Left colon (tissue), 2 donors: Measurements from ENCODE around the gene FBXO28. TPM values are rescaled to one million over a fixed set of nuclear protein-coding genes. Genes with fewer than 3 reads are reported as not detected.

Experiments used
- ATAC-seq: fragments of 200-7000 bp; cut with Tn5 transposase; one replicate; pipeline ENCODE4 v1.9.1; 2020; ENCODE audit warnings: mild to moderate bottlenecking, moderate library complexity
- DNase-seq, 2 donors: peaks; one replicate each; pipeline ENCODE4 v3.0.0-alpha.2; 2020
- intact Hi-C, 2 donors: fragments of 100-400 bp; cut with DNase I in 1 of 2; cut with micrococcal nuclease in 1 of 2; formaldehyde crosslinking; loops; one replicate each; pipeline versions ENCODE4 v1.11.2 to v1.14.0; 2022; cut with DNase I, micrococcal nuclease
- total RNA-seq, 2 donors: library from RNA; stranded (reverse); fragmentation: NEBNext Ultra II Directional; extraction: Animal tissue kit (Norgen Biotek cat#: 25700); gene quantifications; one replicate each; pipeline ENCODE4 v1.2.1, GENCODE V29; 2021
- donor health status: DM: no; HTN: no; CAD: no.
- donor health status: DM: yes; HTN: yes; CAD: no.

The FBXO28 gene
- total RNA-seq, 2 donors from 2014 or later: 33.2 to 34.0 TPM

- ATAC-seq (no peak), DNase-seq (no peak)
- intact Hi-C loops: no loop called here
These were observed 65.0 kb downstream of the FBXO28 start for GRCh38 chr1:224178894-224179293.

- ATAC-seq: no peak
These were observed 67.0 kb downstream of the FBXO28 start for GRCh38 chr1:224180783-224181452.

GRCh38 chr1:224181453-224181810 is 67.5 kb downstream of the FBXO28 start:
- intact Hi-C loops: no loop called here
- ATAC-seq (no peak), DNase-seq (no peak)

More at GRCh38 chr1:224180783-224181452, 67.0 kb downstream of the FBXO28 start:
- intact Hi-C loops: no loop called here
- DNase-seq: no peak

DNA sequence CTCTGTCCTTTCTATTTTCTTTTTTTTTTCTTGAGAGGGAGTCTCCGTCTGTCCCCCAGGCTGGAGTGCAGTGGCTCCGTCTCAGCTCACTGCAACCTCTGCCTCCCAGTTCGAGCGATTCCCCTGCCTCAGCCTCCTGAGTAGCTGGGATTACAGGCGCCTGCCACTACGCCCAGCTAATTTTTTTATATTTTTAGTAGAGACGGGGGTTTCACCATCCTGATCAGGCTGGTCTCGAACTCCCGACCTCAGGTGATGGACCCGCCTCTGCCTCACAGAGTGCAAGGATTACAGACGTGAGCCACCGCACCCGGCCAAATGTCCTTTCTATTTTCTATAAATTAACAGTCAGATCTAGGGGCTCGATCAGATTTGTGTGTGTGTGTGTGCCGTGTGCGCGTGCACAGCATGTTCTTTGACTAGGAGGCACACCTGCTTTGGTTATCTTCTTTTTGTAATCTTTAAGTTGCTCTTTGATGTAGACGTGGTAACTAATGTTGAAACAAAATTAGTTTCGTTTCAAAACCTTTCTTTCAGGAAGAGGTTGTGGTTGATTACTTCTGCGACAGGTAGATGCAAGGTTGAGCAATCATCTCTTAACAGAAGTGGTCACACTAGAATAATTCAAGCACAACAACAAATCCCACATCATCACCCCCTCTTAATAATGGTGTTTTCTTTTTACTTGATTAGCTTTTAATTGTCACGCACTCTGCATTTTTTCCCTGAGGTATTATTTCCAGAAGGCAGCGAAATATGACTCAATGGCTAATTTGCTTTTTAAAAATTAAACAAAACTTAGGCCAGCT is 68.3 kb downstream of the FBXO28 start:
- ATAC-seq (peak; percentile 43), DNase-seq (peak in 1 of 2 donors; percentile 41)
- intact Hi-C loops: no loop called here

- intact Hi-C loops: no loop called here
- ATAC-seq: peak; percentile 94
These were observed 69.1 kb downstream of the FBXO28 start, which contains the start of gene DEGS1 for GRCh38 chr1:224182866-224183590. TSS of gene DEGS1 (plus strand) at chr1:224183240. CDS start at chr1:224183337, 97 bp downstream.

GRCh38 chr1:224183591-224184312 is 69.8 kb downstream of the FBXO28 start:
- peak; percentile 48 to 63 for DNase-seq
- peak; percentile 65 for ATAC-seq
- intact Hi-C loops: no loop called here

More at GRCh38 chr1:224182866-224183590, 69.1 kb downstream of the FBXO28 start, which contains the start of gene DEGS1:
- peak; percentile 81 to 85 for DNase-seq

DNA sequence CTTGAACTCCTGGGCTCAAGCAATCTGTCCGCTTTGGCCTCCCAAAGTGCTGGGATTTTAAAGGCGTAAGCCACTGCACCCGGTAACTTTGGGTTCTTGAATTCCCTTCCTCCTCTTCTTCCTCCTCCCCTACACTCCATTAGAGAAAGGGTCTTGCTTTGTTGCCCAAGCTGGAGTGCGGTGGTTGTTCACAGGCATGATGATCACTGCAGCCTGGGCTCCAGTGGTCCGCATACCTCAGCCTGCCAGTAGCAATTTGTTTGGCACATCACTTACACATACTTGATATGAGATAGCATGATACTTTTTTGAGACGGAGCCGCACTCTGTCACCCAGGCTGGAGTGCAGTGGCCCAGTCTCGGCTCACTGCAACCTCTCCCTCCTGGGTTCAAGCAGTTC is 71.3 kb downstream of the FBXO28 start:
- intact Hi-C loops: no loop called here
- ATAC-seq: no peak
- DNase-seq: no peak

GRCh38 chr1:224188286-224188685 is 74.4 kb downstream of the FBXO28 start:
- intact Hi-C loops: no loop called here
- no peak for DNase-seq
- no peak for ATAC-seq

DNA sequence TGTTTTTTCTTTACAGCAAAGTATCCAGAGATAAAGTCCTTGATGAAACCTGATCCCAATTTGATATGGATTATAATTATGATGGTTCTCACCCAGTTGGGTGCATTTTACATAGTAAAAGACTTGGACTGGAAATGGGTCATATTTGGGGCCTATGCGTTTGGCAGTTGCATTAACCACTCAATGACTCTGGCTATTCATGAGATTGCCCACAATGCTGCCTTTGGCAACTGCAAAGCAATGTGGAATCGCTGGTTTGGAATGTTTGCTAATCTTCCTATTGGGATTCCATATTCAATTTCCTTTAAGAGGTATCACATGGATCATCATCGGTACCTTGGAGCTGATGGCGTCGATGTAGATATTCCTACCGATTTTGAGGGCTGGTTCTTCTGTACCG is 75.7 kb downstream of the FBXO28 start:
- intact Hi-C loops: no loop called here
- ATAC-seq (no peak), DNase-seq (no peak)

DNA sequence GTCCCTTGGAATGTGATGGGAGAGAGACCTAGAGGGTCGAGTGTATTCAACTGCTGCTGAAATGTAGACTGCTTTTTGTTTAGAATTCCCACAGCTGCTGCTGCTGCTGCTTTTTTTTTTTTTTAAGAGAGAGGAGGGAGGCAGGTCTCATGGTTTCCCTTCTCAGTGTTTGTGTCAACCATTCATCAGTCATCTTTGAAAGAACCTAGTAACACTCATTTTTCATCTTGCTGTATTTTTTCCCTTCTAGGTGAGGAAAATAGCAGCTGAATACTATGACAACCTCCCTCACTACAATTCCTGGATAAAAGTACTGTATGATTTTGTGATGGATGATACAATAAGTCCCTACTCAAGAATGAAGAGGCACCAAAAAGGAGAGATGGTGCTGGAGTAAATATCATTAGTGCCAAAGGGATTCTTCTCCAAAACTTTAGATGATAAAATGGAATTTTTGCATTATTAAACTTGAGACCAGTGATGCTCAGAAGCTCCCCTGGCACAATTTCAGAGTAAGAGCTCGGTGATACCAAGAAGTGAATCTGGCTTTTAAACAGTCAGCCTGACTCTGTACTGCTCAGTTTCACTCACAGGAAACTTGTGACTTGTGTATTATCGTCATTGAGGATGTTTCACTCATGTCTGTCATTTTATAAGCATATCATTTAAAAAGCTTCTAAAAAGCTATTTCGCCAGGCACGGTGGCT is 78.3 kb downstream of the FBXO28 start:
- DNase-seq (no peak), ATAC-seq (no peak)
- intact Hi-C loops: no loop called here

DNA sequence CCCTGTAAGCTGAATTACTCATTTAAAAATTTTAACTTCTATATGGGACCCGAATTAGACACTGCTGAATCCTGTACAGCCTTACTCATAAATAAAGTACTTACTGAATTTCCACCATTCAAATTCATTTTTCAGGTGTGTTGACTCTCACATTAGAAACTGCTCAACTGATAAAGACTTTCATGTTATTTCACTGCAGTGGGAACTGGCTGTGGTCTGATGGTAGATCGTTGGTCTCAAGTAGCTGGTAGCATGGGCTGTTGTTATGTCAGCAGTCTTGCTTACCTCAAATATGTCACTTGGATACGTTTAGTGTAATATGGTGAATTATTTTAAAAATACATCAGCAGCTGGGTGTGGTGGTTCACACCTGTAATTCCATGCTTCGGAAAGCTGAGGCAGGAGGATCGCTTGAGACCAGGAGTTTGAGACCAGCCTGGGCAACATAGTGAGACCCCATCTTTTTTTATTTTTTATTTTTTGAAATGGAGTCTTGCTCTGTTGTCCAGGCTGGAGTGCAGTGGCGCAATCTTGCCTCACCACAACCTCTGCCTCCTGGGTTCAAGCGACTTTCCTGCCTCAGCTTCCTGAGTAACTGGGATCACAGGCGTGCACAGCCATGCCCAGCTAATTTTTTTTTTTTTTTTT is 79.5 kb downstream of the FBXO28 start:
- intact Hi-C loops: no loop called here
- DNase-seq: no peak
- no peak for ATAC-seq

DNA sequence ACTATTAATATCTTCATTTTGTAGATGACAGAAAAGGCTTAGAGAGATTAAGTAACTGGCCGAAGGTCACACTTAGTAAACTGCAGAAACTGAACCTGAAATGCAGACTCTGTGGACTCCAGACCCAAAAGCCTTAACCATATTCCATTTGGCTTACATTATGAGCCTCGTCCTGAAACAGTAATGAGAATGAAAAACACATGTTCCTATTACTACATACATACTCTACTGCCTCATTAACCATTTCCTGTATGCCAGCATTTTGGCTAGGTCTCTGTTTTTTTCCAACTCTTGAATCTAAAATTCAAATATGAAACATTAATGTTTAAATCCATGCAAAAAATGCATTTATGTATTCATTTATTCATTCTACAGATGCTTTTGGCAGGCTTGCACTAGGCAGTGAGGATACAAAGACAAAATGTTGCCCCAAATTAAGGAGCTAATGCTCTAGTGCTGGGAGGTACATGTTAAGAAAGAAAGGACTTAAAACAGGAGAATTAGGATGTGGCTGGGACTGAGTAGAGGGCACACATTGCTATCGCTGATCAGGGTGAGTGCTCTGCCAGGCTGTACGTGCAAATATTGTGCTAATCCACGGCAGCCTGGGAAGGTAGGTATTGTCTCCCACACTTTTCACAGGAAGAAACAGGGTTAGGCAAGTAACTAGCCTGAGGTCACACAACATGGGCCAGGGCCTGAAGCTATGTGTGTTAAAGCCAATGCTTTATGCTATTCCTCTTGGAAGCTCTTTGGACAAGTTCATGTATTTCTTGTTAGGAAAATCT is 83.1 kb downstream of the FBXO28 start:
- DNase-seq (no peak), ATAC-seq (no peak)
- intact Hi-C loops: no loop called here

DNA sequence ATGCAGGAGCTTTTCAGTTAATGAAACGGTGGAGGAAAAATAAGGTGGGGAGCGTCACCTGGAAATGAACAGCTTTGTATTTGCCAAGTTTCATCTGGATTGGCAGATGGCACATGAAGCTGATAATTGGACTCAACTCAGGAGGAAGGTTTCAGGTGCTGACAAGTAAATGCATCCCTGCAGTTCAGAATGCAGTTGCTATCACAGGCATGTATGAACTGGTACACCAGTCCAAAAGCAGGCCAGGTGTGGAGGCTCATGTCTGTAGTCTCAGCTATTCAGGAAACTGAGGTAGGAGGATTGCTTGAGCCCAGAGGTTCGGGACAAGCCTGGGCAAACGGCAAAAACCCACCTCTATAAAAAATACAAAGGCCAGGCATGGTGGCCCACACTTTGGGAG is 84.7 kb downstream of the FBXO28 start:
- no peak for ATAC-seq
- no peak for DNase-seq
- intact Hi-C loops: no loop called here

- intact Hi-C loops: no loop called here
- no peak for DNase-seq
- peak; percentile 57 for ATAC-seq
These were observed 85.8 kb downstream of the FBXO28 start for GRCh38 chr1:224199679-224200078.

DNA sequence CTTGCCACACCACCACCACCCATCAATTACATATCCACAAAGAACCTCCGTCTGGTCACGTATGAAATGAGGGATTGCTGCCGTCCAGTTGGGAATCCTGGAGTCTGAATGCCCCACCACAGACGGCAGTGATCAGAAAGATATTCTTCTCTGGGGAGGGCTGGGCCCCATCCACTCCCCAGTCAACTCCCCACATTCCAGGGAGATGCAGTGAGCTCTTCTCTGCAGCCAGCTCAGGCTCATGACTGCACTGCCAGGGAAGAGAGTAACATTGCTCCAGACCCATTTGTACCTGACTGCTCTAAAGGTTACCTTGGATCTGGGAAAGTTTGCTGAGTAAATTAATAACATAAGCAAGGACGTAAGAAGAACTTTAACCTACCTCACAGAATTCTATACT is 87.5 kb downstream of the FBXO28 start:
- DNase-seq (no peak), ATAC-seq (no peak)
- intact Hi-C loops: no loop called here

DNA sequence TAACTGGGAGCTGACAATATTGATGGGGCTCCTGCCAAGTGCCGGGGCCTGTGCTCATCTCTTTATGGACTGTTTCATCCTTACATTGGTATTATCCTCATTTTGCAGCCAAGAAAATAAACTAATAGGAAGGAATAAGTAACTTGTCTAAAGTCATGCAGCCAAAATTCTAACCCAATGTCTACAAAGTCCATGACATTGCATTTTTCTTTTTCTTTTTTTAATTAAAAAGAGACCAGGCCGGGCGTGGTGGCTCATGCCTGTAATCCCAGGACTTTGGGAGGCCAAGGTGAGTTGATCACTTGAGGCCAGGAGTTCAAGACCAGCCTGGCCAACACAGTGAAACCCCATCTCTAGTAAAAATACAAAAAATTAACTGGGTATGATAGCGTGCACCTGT is 87.9 kb downstream of the FBXO28 start:
- no peak for ATAC-seq

More for the DNA sequence above, 87.9 kb downstream of the FBXO28 start:
- no peak for DNase-seq
- intact Hi-C loops: no loop called here
